H54 (cell line): ENCODE data around the gene C2CD3.

Source experiments
- DNase-seq: peaks from one replicate; pipeline ENCODE4 v3.0.0; 2011; ENCODE audit warnings: low spot score, mixed read lengths; ENCODE audit not compliant: insufficient read length
- FAIRE-seq: peaks from 3 replicates; lab custom pipeline; 2011; peaks lifted over from hg19 to GRCh38; lab: Jason Lieb, UNC
- POLR2A ChIP-seq: IDR thresholded peaks from 2 replicates; pipeline ENCODE4 v1.6.1; 2011; ENCODE audit warnings: low read depth, mild to moderate bottlenecking, low read length

The C2CD3 gene

DNA sequence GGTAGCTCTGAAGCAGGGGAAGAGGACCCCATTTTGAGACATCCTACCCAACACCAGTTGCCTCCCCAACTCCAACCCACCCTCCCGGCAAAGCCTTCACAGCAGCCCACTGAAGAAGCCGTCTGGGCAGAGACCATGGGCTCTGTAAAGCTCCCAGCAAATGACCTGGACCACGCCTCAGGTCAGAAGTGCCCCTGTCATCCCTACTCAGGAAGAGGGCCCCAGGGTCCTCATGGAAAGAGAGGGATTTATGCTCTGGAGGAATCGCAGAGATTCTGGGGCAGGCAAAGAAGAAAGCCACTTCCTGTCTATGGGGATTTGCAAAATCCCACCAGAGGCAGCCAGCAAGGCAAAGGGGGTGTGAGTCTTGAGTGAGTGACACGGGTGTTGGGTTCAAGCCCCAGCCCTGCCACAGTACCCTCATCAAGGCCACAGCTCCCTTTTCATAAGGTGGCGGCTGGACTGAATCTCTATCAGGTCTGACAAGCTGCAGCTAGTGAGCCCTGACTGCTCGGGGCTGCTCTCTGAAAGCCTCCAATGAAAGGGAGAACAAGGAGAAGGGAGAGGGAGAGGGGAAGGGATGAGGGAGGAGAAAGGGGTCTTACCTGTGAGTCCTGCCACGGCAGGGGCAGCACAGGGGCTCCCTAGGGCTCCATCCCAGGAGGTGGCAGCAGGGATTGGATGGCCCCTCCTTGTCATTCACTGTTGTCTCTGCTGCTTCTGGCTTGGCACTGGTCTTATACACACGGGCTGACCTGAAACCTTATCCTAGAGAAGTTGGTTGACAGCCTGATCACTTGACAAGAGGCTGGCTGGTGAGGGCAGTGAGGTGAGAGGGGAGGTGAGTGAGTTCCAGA lies 162.2 kb downstream of the C2CD3 start, which contains the start of gene UCP3:
Gene UCP3, minus strand, starts transcription at position 713 of the 857 bp plus-strand sequence. CDS start 2,043 bp downstream, outside the sequence.
- DNase-seq (no peak), FAIRE-seq (no peak)
- no peak for TF ChIP-seq POLR2A

DNA sequence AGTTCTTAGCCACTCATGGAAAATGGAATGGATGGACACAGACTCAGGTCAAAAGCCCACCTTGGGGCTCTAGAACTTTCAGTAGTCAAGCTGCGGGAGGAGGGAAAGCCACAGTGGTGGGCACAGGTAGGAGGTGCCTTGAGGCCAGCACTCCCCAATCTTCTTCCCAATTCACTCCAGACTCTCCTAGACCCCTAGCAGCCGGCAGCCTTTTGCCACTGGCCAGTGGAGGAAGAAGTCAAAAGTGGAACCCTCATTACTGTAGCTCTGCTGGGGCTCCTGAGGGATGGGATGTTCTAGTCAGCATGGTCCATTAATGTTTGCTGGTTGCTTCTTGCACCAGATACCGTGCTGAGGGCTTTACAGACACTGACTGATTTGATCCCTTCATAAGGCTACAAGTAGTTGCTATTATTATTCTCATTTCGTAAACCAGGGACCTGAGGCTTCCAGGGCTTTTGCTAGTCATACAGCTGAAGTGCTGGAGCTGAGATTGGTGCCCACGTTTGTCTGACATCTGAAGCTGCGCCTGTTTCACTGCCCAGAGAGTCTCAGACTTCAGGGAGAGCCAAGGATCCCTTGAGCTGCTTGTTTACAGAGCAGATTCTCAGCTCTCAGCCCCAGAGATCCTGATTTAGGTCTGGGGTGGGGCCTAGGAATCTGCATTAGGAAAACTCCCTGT lies 163.0 kb downstream of the C2CD3 start:
- TF ChIP-seq POLR2A = no peak
- no peak for FAIRE-seq

DNA sequence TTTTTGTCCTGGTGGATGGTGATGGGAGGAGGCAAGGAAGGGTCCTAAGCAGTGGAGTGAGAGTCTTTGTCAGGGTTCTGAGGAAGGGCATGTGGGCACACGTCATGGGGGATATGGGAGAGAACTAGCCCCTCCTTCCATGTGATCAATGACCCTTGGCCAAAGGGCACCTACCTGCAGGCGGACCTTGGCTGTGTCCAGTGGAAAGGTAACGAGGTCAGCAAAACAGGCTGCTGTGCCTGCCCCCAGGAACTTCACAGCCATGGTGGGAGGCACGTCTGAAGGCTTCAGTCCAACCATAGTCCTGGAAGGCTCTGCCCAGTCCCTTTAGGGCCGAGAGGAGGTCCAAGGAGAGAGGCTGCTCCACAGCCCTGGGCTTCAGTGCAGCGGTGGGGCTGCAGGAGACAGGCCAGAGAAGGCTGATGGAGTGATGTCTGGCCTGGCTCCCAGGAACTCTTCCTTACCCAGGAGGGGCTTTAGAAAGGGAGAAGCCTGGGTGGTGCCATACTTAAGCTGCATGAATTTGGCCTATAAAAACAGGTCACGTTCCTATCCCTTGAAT lies 164.0 kb downstream of the C2CD3 start:
- DNase-seq = no peak
- no peak for TF ChIP-seq POLR2A
- no peak for FAIRE-seq

More for the DNA sequence above, 163.0 kb downstream of the C2CD3 start:
- no peak for DNase-seq

DNA sequence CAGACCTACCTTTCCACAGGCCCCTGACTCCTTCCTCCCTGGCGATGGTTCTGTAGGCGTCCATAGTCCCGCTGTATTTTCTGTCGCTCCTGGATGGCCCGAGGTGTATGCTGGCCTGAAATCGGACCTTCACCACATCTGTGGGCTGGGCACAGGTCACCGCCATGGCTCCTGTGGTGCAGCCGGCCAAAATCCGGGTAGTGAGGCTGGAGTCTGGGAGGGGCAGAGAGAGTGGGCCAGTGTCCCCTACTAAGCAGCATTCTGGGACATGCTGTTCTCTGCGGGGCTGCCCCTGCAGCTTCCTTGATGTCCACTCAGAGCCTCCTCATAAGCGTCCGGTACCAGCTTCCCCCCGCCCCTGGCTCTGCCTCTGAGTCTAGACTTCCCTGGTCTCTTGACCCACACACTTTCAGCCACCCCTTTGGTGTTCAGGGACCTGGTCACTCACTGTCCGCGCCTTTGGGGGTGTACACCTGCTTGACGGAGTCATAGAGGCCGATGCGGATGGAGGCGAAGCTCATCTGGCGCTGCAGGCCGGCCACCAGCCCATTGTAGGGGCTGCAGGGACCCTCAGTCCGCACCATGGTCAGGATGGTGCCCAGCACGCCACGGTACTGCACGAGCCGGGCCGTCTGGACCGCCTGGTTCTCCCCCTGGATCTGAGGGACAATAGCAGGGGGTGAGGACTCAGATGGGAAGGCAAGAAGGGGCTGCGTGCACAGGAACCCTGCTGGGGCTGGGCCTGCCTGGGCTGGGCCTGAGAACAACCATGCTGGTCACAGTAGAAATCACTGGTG lies 164.9 kb downstream of the C2CD3 start:
- TF ChIP-seq POLR2A = no peak
- DNase-seq = no peak
- FAIRE-seq = no peak

DNA sequence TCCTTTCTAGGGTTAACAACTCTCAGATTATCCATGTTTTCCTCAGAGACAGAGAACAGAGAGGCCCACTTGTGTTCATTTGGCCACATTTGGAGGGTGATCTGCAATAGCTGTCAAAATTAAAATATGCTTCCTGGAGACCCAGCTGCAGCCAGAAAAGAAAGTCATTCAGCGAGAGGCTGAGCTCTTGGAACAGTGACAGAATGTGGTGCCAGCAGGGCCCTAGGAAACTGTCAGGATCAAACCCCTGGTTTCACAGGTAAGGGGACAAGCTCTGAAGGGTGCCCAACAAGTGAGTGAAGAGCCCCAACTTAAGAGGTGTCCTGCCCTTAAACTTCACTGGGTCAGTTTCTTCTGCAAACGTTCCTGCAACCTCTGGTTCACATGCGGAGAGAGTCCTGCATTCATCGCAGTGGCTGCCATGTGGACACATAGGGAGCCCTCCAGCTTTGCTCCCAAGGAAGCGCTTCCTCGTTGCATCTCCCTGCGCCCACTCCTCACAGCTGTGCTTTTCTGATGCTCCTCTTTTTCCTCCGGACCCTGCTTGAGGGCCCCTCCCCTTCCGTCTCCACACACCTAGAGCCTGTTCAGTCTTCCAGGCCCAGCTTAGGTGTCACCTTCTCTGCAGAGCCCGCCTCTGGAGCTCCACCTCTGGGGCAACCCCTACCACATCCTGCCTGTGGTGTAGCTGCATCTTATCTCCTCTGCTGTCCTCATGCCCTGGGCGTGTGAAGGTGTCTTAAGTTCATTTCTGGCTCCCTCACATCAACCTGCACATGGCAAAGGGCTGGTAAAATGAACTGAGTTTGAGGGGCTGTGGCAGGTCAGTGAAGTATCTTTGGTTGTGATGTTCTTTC lies 165.8 kb downstream of the C2CD3 start:
- TF ChIP-seq POLR2A = no peak
- DNase-seq (no peak), FAIRE-seq (no peak)

DNA sequence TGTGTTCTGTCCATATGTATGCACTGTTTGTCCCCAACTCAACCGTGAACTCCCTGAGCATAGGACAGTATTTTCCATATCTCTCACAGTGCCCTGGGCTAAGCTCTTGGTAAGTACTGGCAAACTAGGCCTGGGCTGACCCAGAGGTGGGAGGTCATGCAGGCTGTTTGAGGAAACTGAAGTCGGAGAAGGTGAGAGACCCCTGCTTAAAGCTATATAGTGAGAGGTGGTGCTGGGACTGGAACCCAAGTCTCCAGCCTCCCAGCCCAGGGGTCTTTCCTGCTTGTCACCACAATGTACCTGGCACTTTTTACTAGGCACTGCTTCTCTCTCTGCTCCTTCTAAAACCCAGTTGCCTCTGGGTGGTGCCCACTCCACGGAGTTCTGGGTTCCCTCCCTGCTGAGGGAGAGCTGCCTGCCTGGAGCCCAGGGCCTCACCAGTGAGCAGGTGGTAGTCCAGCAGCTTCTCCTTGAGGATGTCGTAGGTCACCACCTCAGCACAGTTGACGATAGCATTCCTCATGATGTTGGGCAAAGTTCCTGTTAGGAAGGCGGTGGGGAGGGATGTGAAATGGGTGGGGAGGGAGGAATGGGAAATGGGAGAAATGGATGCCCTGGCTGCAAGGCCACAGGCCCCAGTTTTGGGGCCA lies 166.6 kb downstream of the C2CD3 start:
- no peak for TF ChIP-seq POLR2A
- DNase-seq (no peak), FAIRE-seq (no peak)

DNA sequence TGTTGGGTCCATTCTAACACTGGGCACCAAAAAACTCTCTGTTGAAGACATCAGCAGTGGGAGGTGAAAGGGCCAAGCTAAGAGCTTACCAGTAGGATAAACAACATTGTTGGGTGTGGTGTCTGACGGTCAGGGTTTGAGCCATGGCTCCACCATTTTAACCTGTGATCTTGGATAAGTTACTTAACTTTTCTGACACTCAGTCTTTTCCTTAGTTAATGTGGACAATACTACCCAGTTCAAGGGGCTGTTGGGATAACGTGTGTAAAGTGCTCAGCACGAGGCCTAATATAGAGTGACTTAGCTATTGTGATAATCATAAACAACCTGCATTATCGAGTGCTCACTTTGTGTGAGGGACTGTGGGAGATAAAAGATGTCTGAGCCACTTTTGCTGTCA lies 168.0 kb downstream of the C2CD3 start:
- no peak for FAIRE-seq
- no peak for TF ChIP-seq POLR2A
- no peak for DNase-seq

DNA sequence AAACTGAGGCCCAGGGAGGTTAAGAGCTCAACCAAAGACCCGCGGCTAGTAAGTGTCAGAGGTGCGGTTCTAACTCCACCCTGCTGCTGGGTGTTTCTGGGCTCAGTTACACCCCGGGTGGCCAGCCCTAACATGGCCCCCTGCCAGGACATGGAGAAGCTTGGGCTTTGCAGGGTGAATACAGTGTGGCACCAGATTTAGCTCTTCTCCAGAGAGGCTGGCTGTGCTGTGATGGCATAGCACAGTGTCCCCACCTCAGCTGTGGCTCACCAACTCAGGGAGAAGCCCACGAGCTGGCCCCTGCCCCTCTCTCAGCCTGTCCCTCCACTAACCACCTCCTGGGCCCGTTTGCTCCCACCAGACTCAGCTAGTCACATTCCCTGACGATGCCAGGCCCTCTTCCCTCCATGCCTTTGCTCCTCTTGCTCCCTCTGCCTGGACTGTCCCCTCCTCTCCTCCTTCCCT lies 168.9 kb downstream of the C2CD3 start:
- no peak for TF ChIP-seq POLR2A
- no peak for DNase-seq
- no peak for FAIRE-seq

DNA sequence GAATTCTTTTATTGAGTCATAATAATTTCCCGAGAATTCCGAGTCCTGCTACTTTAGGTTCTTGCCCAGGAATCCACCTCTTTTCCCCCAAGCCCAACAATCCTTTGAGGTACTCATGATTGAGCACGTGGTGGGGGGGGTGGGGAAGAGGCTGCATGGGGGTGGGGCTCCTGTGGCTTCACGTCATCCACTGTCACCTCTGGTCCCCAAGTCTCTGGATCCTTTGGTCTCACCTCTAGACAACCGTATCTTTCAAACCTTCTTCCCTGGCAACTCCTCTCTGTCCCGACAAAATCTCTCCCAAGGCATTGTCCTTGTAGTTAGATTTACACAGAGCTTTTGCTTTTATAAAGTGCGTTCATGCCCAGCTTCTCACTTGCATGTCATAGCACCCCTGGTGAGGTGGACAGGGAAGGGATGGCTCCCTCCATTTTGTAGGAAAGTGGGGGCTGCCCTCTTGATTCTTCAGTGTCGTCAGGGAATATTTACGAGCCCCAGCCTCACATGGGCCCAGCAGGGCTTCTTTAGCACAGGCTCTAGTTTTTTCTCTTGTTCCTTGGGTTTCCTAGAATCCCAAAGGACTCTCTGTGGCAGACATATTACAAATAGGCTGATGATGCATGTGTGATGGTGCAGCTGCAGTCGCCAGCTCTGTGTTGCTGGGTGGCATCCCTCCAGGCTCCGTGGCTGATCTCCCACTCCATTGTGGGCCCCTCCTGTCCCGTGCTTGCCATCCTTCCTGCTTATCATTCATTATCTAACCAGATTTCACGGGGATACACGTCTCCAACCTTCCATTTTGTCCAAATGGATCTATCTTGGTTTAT lies 170.3 kb downstream of the C2CD3 start:
- FAIRE-seq (no peak), DNase-seq (no peak)
- no peak for TF ChIP-seq POLR2A

DNA sequence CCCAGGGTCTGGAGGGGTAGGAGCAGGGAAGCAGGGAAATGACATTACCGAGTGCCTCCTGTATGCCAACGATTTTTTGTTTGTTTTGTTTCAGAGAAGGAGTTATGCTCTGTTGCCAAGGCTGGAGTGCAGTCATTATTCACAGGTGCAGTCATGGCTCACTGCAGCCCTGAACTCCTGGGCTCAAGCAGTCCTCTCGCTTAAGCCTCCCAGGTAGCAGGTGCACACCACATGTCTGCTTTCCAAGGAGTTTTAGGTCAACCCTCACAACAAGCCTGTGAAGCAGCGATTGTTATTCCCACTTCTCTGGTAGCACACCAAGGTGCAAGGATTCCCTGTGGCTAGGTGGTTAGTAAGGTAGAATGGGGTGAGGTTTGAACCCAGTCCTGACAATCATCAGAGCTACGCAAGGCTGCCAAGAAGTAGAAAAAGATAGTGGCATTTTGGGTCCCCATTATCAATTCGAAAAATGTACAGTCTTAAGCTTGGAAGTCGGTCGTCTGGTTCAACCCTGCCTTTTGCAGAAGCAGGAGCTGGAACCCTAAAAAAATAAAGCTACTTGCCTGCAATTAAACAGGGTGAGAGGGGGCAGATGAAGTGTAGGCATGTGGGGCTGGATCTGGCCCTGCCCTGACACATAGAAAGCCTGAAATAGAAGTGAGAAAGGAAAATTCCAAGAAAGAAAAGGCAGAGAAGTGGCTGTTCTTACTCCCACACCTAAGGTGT lies 171.1 kb downstream of the C2CD3 start:
- TF ChIP-seq POLR2A = no peak
- no peak for DNase-seq
- FAIRE-seq = no peak

DNA sequence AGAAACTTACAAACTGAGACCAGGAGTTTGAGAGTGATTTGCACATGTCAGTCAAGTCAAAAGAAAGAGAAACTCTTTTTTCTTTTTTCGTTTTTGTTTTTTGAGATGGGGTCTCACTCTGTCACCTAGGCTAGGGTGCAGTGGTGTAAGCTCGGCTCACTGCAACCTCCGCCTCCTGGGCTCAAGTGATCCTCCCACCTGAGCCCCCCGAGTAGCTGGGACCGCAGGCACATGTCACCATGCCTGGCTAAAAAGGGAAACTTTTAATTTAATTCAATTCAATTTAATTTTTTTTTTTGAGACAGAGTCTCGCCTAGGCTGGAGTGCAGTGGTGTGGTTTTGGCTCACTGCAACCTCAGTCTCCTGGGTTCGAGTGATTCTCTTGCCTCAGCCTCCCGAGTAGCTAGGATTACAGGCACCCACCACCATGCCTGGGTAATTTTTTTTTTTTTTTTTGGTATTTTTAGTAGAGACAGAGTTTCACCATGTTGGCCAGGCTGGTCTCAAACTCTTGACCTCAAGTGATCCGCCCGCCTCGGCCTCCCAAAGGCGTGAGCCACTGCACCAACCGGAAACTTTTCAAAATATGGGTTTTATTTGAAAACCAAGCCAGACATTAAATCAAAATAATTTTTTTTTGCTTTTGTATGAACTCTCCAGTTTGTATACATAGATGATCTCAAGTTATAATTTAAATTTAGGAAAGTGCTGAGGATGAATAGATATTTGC lies 171.8 kb downstream of the C2CD3 start:
- DNase-seq (no peak), FAIRE-seq (no peak)
- TF ChIP-seq POLR2A = no peak
